ENCODE results near the gene FBXO21. TPM values are rescaled to one million over a fixed set of nuclear protein-coding genes. Genes with fewer than 3 reads are reported as not detected.

The FBXO21 gene
- total RNA-seq, 2 experiments from 2014 or later = 21.7 to 26.1 TPM

GRCh38 chr12:117134721-117135120, 55.5 kb downstream of the FBXO21 start:
- peak overlapping the region; percentile 44 for H3K27ac Mint-ChIP-seq
- no peaks in the 10 kb centered on the region for H3K9me3 Mint-ChIP-seq
- POLR2A ChIA-PET = interaction anchor here (1.0 to 1.6 kb wide), 2 partner anchors 15 to 36 kb away, joined by 3 to 4 read pairs; no protein-coding TSS in a partner anchor
- H3K36me3 Mint-ChIP-seq (ENCODE audit: low read depth) = no peaks in the 10 kb centered on the region
- DNase-seq = no peak
- no peaks in the 10 kb centered on the region for H3K27me3 Mint-ChIP-seq
- peaks cover 18% of the 10 kb centered on the region for H3K4me1 Mint-ChIP-seq
- H3K4me3 Mint-ChIP-seq = no peak overlapping the region
- CTCF ChIA-PET = interaction anchor here (1.2 to 1.9 kb wide), 3 partner anchors 16 to 109 kb away, joined by 3 to 7 read pairs (median 4); no protein-coding TSS in a partner anchor

- POLR2A ChIA-PET = interaction anchor here (0.9 to 1.6 kb wide), 3 partner anchors 16 to 36 kb away, joined by 3 to 4 read pairs (median 3); no protein-coding TSS in a partner anchor
- no peak overlapping the region for H3K4me3 Mint-ChIP-seq
- DNase-seq = peak; percentile 76
- peaks cover 18% of the 10 kb centered on the region for H3K4me1 Mint-ChIP-seq
- CTCF ChIA-PET = interaction anchor here (0.9 to 1.9 kb wide), 4 partner anchors 80 to 426 kb away, joined by 3 to 7 read pairs (median 4); no protein-coding TSS in a partner anchor
- H3K9me3 Mint-ChIP-seq = no peaks in the 10 kb centered on the region
- H3K27ac Mint-ChIP-seq = peak overlapping the region; percentile 79
- H3K36me3 Mint-ChIP-seq (ENCODE audit: low read depth) = no peaks in the 10 kb centered on the region
- no peaks in the 10 kb centered on the region for H3K27me3 Mint-ChIP-seq
Observed at GRCh38 chr12:117134059-117134458, 56.2 kb downstream of the FBXO21 start.

- no peak overlapping the region for H3K4me3 Mint-ChIP-seq
- ChIA-PET CTCF (interaction anchor here (0.6 to 2.4 kb wide), 3 partner anchors 11 to 427 kb away, joined by 3 to 10 read pairs (median 3); no protein-coding TSS in a partner anchor), POLR2A (interaction anchor here (1.2 kb wide), 1 partner anchor 29 kb away, joined by 3 read pairs; no protein-coding TSS in a partner anchor)
- DNase-seq = no peak
- peaks cover 6% of the 10 kb centered on the region for H3K36me3 Mint-ChIP-seq (ENCODE audit: low read depth)
- H3K4me1 Mint-ChIP-seq = peaks cover 15% of the 10 kb centered on the region
- no peaks in the 10 kb centered on the region for H3K27me3 Mint-ChIP-seq
- H3K9me3 Mint-ChIP-seq = peaks cover 20% of the 10 kb centered on the region
- H3K27ac Mint-ChIP-seq = no peak overlapping the region
Observed at GRCh38 chr12:117130801-117131200, 59.5 kb downstream of the FBXO21 start.

- Mint-ChIP-seq H3K4me1 (peaks cover 10% of the 10 kb centered on the region), H3K27ac (no peak overlapping the region), H3K27me3 (no peaks in the 10 kb centered on the region), H3K9me3 (peaks cover 20% of the 10 kb centered on the region), H3K36me3 (ENCODE audit: low read depth) (peaks cover 6% of the 10 kb centered on the region), H3K4me3 (no peak overlapping the region)
- ChIA-PET POLR2A (no interaction called here), CTCF (interaction anchor here (1.1 to 2.4 kb wide), 2 partner anchors 9 kb away, joined by 3 to 10 read pairs; no protein-coding TSS in a partner anchor)
- DNase-seq = no peak
Observed at GRCh38 chr12:117129391-117129790, 60.9 kb downstream of the FBXO21 start.

- no peak overlapping the region for H3K4me3 Mint-ChIP-seq
- POLR2A ChIA-PET = no interaction called here
Observed at GRCh38 chr12:117127933-117128823, 62.1 kb downstream of the FBXO21 start.

GRCh38 chr12:117126335-117126734, 63.9 kb downstream of the FBXO21 start:
- no peaks in the 10 kb centered on the region for H3K27me3 Mint-ChIP-seq
- DNase-seq = no peak
- H3K4me3 Mint-ChIP-seq = no peak overlapping the region
- no peak overlapping the region for H3K27ac Mint-ChIP-seq
- H3K9me3 Mint-ChIP-seq = peaks cover 20% of the 10 kb centered on the region
- ChIA-PET CTCF (no interaction called here), POLR2A (no interaction called here)
- H3K4me1 Mint-ChIP-seq = no peaks in the 10 kb centered on the region
- H3K36me3 Mint-ChIP-seq (ENCODE audit: low read depth) = peaks cover 6% of the 10 kb centered on the region

More at GRCh38 chr12:117127933-117128823, 62.1 kb downstream of the FBXO21 start:
- no peak for DNase-seq
- CTCF ChIA-PET = interaction anchor here (1.1 kb wide), 1 partner anchor 7 kb away, joined by 3 read pairs; no protein-coding TSS in a partner anchor
- H3K9me3 Mint-ChIP-seq = peaks cover 20% of the 10 kb centered on the region
- H3K4me1 Mint-ChIP-seq = no peaks in the 10 kb centered on the region
- no peaks in the 10 kb centered on the region for H3K27me3 Mint-ChIP-seq
- H3K36me3 Mint-ChIP-seq (ENCODE audit: low read depth) = peaks cover 6% of the 10 kb centered on the region
- H3K27ac Mint-ChIP-seq = no peak overlapping the region

GRCh38 chr12:117125767-117126166, 64.5 kb downstream of the FBXO21 start:
- no peak overlapping the region for H3K27ac Mint-ChIP-seq
- no peak for DNase-seq
- H3K9me3 Mint-ChIP-seq = peaks cover 20% of the 10 kb centered on the region
- H3K36me3 Mint-ChIP-seq (ENCODE audit: low read depth) = peaks cover 6% of the 10 kb centered on the region
- H3K4me1 Mint-ChIP-seq = no peaks in the 10 kb centered on the region
- ChIA-PET CTCF (no interaction called here), POLR2A (interaction anchor here (1.2 kb wide), 1 partner anchor 11 kb away, joined by 3 read pairs; no protein-coding TSS in a partner anchor)
- no peaks in the 10 kb centered on the region for H3K27me3 Mint-ChIP-seq
- H3K4me3 Mint-ChIP-seq = no peak overlapping the region

- CTCF ChIA-PET = no interaction called here
- no peak overlapping the region for H3K4me3 Mint-ChIP-seq
- no peak for DNase-seq
Observed at GRCh38 chr12:117125272-117125613, 65.0 kb downstream of the FBXO21 start.

GRCh38 chr12:117124421-117125271, 65.6 kb downstream of the FBXO21 start:
- ChIA-PET CTCF (no interaction called here), POLR2A (interaction anchor here (1.2 kb wide), 1 partner anchor 12 kb away, joined by 3 read pairs; no protein-coding TSS in a partner anchor)
- H3K4me3 Mint-ChIP-seq = no peak overlapping the region
- H3K36me3 Mint-ChIP-seq (ENCODE audit: low read depth) = peaks cover 6% of the 10 kb centered on the region
- no peak overlapping the region for H3K27ac Mint-ChIP-seq
- H3K4me1 Mint-ChIP-seq = no peaks in the 10 kb centered on the region
- DNase-seq = no peak
- H3K9me3 Mint-ChIP-seq = peaks cover 20% of the 10 kb centered on the region
- H3K27me3 Mint-ChIP-seq = no peaks in the 10 kb centered on the region

More at GRCh38 chr12:117125272-117125613, 65.0 kb downstream of the FBXO21 start:
- POLR2A ChIA-PET = interaction anchor here (1.2 kb wide), 1 partner anchor 11 kb away, joined by 3 read pairs; no protein-coding TSS in a partner anchor
- no peaks in the 10 kb centered on the region for H3K27me3 Mint-ChIP-seq
- H3K27ac Mint-ChIP-seq = no peak overlapping the region
- H3K36me3 Mint-ChIP-seq (ENCODE audit: low read depth) = peaks cover 6% of the 10 kb centered on the region
- peaks cover 20% of the 10 kb centered on the region for H3K9me3 Mint-ChIP-seq
- no peaks in the 10 kb centered on the region for H3K4me1 Mint-ChIP-seq

GRCh38 chr12:117121441-117121840, 68.8 kb downstream of the FBXO21 start:
- Mint-ChIP-seq H3K9me3 (peaks cover 3% of the 10 kb centered on the region), H3K27me3 (no peaks in the 10 kb centered on the region), H3K4me3 (no peak overlapping the region)

GRCh38 chr12:117120787-117121186, 69.5 kb downstream of the FBXO21 start:
- POLR2A ChIA-PET = interaction anchor here (1.0 to 1.1 kb wide), 2 partner anchors 96 to 417 kb away, joined by 3 read pairs; no protein-coding TSS in a partner anchor
- DNase-seq = no peak
- Mint-ChIP-seq H3K27me3 (no peaks in the 10 kb centered on the region), H3K27ac (no peak overlapping the region), H3K9me3 (no peaks in the 10 kb centered on the region), H3K4me3 (no peak overlapping the region), H3K36me3 (ENCODE audit: low read depth) (no peaks in the 10 kb centered on the region), H3K4me1 (no peaks in the 10 kb centered on the region)
- CTCF ChIA-PET = interaction anchor here (0.6 to 4.1 kb wide), 15 partner anchors 8 to 417 kb away, joined by 3 to 97 read pairs (median 4); no protein-coding TSS in a partner anchor

More at GRCh38 chr12:117121441-117121840, 68.8 kb downstream of the FBXO21 start:
- H3K4me1 Mint-ChIP-seq = no peaks in the 10 kb centered on the region
- CTCF ChIA-PET = interaction anchor here (1.2 to 4.1 kb wide), 4 partner anchors 8 to 418 kb away, joined by 3 to 97 read pairs (median 9); no protein-coding TSS in a partner anchor
- DNase-seq = no peak
- no peaks in the 10 kb centered on the region for H3K36me3 Mint-ChIP-seq (ENCODE audit: low read depth)
- POLR2A ChIA-PET = no interaction called here
- H3K27ac Mint-ChIP-seq = no peak overlapping the region

GRCh38 chr12:117119592-117120198, 70.6 kb downstream of the FBXO21 start:
- Mint-ChIP-seq H3K27ac (no peak overlapping the region), H3K36me3 (ENCODE audit: low read depth) (no peaks in the 10 kb centered on the region), H3K4me3 (no peak overlapping the region), H3K27me3 (no peaks in the 10 kb centered on the region), H3K9me3 (no peaks in the 10 kb centered on the region), H3K4me1 (no peaks in the 10 kb centered on the region)
- POLR2A ChIA-PET = interaction anchor here (0.5 to 1.5 kb wide), 4 partner anchors 18 to 416 kb away, joined by 3 to 5 read pairs (median 4); no protein-coding TSS in a partner anchor
- CTCF ChIA-PET = interaction anchor here (0.7 to 4.1 kb wide), 19 partner anchors 9 to 419 kb away, joined by 3 to 97 read pairs (median 4); no protein-coding TSS in a partner anchor
- DNase-seq = peak; percentile 31

Data from activated CD4-positive, alpha-beta memory T cell treated with anti-CD3 and anti-CD28 coated beads, Interleukin-2, amount 10 ng/mL, durations not matched to agents 7 days and 5 days (primary cell).